HG02943 (cell line): ENCODE data around the gene SLC9C1.

Source experiments
- ATAC-seq: cut with Tn5 transposase; IDR thresholded peaks from one replicate; pipeline ENCODE4 v1.9.1; 2021; ENCODE audit warnings: mild to moderate bottlenecking, low read depth, moderate library complexity; ENCODE audit not compliant: unreplicated experiment

SLC9C1 gene

DNA sequence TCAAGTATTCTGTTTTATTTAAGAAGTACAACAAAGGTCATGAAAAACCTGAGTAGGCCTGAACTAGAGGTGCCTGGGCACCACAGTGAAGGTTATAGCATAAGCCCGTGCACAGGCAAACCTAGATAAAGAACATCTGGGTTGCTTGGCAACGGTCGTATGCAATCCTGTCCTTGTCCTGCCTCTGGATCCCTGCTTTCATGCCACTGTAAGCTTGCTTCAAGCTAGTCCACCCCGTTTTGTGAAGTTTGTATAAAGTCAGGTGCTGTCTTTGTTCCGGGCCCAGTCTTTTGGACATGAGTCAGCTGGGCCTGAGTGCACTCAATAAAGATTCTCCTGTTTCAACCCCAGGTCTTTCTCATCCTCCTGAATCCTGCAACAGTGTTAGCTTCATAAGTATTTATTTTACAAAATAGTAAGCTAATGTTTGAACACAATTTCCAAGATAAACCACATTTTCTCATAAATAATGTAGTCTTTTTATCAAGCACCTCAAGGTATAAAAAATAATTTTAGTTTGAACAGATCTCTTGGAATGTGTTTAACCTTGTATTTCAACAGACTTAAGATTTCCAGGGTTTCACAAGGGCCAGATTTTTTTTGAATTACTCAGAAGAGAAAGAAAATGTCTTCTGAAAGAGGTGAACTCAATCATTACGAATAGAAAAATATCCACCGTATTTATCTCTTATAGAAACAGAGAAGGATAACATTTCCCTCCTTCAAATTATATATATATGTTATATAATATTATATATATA is 14.3 kb upstream of the SLC9C1 start:
- ATAC-seq, result no peak

DNA sequence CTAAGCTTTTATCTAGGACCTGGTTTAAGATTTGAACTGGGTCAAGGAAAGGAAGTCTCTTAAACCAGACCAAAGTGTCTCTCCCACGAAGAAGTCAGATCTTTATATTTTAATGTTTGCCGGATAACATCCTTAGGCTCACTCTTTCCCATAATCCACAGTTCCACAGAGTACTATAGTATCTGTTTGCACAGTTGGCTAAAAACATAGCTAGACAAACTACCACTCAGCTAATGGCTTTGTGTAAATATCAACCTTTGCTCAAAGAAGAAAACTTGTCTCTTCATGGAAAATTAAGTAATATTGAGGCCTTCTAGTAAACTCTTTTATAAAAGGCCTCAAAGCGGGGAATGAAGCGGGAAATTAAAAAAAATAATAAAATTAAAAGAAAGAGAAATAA is 13.5 kb upstream of the SLC9C1 start:
- ATAC-seq, result no peak

DNA sequence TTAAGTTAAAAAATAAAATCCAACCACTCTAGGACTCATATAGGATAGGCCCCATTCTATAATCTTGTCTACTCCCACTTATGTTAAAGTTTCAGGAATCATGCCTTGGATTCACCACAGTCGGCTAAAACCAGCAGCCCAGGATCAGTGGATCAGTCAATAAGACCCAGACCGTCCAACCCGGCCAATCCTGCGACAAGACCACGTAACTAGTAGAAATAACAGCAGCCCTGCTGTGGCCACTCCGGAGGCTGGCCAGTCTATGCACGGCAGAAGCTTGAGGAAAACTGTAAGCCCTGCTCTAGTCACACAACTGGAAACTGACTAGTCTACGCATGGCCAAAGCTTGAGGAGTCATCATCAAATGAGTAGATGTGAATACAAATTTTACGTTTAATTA is 12.8 kb upstream of the SLC9C1 start:
- no peak for ATAC-seq

DNA sequence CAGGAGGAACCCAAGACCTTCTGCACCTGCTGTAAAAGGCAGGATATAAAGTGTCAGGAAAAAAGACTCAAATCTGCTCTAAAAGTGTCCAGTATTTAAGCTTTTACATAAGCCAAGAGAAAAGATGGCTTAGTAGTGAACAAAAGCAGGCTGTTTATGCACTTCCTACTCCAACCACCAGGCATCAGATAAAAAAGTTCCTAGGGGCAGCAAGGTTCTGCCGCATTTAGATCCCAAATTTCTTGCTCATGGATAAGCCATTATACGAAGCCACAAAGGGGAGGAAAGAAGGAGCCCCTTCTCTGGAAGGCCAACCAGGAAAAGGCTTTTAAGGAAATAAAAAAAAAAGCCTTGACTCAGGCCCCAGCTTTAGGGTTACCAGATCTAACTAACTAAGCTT is 10.6 kb upstream of the SLC9C1 start:
- ATAC-seq, result no peak

DNA sequence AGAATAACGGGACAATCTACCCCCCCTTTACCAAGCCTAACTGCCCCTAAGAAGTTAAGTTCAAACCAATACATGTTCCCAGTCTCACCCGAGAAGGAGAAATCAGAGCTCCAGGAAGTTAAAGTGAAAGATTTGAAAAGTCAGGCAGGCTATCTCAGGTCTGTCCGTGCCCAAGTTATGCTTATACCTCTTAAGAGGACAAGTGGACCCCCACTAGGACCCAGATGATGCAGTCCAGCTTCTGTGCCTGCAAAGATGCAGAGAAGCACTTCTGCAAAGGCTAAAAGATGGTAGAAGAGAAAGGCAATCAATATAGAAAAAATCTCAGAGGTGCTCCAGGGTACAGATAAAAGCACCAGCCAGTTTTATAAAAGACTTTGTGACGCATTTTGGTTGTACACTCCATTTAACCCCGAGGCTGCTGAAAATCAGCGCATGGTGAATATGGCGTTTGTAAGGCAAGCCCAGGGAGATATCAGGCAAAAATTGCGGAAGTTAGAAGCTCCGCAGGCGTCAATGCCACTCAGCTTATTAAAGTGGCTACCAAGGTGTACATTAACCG is 9.8 kb upstream of the SLC9C1 start:
- no peak for ATAC-seq

DNA sequence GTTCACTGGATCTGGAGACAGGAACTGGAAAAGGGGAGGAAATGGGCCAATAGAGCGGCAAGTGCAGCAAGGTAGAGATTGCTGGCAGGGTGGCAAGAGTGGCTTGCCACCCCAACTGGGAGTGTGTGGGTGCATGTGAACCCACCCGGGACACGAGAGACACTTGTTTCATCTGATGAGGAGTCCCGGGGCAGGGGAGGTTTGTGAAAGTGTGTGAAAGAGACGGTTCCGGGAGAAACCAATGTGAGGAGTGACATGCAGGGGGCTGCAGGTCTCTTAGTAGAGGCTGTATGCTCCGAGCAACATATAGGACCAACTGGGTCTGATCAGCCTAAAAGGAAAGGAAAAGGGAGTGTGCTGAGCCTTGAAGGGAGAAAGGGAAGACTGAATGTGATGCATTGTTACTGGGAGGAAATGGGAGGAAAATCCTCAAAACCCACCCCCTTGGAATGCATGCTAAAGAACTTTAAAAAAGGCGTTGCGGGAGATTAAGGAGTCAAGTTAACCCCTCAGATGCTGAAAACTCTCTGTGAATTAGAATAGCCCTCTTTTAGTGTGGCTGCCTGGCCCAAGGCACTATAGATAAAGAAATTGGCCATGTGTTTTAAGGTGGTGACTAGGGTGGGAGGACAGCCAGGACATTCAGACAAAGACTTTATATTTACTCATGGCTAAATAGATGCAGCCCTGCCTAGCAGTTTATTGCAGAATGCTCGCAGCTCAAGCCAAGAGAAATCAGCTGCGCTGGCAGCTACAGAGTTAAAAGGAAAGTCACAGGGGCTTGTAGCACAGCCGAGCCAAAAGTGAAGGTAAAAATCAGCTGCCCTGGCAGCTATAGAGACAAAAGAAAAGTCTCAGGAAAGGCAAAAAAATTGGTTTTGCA is 9.1 kb upstream of the SLC9C1 start:
- ATAC-seq, result no peak

DNA sequence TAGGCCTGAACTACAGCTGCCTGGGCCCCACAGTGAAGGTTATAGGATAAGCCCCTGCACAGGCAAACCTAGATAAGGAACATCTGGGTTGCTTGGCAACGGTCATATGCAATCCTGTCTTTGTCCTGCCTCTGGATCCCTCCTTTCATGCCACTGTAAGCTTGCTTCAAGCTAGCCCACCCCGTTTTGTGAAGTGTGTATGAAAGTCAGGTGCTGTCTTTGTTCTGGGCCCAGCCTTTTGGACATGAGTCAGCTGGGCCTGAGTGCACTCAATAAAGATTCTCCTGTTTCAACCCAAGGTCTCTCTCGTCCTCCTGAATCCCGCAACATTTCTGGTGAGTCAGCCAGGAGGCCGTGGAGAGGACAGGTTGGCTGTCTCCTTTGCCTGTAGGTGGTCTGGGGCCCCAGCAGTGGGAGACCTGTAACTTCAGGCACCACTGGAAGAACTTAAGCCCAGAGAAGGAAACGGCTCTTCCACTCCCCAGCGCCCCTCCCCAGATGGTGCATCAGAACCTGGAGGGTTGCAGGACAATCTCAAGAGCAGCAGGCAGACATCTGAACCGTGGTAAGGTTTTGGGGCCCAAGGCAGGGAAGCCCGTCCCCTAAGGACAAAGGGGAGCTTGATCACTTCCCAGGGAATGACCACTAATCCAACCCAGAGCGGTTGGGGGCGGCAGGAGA is 8.3 kb upstream of the SLC9C1 start:
- no peak for ATAC-seq

DNA sequence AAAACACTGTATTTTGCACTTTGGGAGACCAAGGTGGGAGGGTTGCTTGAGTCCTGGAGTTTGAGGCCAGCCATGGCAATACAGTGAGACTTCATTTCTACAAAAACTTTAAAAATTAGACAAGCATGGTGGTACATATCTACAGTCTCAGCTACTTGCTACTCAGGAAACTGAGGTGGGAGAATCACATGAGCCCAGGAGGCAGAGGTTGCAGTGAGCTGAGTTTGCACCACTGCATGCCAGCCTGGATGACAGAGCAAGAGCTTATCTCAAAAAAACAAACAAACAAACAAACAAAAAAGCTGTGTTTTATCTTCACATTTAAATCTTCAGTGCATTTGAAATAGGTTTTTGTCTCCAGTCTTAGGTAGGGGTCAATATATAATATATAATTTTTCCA is 4.8 kb upstream of the SLC9C1 start:
- no peak for ATAC-seq

DNA sequence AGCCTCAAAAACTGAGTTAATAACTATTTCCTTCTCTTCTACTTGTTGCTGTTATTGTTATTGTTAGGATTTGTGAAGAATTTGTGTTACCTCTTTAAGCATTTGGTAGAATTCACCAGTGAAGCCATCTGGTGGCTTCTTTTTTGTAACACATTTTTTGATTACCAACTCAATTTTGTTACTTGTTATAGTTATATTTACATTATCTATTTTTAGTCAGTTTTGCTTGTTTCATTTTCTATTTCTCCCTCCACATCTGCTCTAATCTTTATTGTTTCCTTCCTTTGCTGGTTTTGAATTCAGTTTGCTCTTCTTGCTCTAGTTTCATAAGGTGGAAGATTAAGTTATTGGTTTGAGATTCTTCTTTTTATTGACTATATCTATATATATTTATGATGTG is 3.7 kb upstream of the SLC9C1 start:
- no peak for ATAC-seq

DNA sequence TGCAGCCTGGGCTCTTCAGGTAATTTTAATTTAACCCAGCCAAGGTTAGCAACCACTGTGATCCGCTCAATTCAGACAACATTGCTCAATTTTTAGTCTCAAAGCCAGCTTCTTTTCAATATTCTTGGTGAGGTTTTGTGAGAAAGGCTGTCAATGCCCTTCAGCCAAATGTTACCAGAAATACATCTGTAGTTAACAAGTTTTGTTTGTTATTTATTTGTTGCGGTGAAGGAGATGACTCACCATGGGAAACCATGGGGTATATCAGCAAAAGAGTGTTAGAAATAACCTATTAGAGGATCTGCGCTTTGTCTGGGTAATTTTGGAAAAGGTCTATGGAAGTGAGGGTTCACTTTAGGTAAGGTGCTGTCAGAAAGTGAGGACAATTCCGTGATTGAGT is 5.0 kb downstream of the SLC9C1 start:
- no peak for ATAC-seq

DNA sequence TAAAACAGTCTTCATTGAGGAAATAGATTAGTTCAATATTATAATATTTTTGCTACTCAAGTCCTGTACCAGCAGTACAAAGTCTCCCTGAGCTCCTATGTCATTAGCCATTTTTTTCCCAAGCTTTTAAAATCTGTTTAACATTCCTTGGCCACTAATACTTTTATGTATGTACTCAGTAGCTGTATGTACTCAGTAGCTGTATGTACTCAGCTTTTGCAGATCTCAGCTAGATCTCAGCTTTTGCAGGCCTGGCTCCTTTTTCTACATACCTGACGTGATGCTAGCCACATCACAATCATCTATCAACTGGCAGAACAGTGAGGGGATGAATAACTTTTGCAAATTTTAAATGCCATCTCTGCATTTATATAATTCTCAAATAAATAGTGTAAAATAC is 13.8 kb downstream of the SLC9C1 start:
- ATAC-seq, result no peak

DNA sequence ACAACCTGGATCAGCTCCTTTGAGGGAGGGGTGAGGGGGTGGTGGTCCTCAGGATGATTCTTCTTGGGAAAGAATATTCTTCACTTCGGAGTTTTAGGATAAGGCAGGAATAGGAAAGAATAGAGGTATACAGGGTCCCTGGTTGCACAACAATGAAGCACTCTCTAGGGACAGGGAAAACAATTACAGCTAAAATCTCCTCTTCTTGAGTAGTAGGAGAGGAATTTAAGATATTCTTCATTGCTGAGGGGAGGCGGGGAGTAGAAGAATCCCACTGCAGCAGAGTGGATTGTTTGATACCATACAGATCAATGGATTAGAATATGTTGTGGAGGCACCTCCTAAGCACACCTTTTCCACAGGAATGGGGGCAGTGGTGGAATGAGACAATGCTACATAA is 20.5 kb downstream of the SLC9C1 start:
- ATAC-seq, result no peak

DNA sequence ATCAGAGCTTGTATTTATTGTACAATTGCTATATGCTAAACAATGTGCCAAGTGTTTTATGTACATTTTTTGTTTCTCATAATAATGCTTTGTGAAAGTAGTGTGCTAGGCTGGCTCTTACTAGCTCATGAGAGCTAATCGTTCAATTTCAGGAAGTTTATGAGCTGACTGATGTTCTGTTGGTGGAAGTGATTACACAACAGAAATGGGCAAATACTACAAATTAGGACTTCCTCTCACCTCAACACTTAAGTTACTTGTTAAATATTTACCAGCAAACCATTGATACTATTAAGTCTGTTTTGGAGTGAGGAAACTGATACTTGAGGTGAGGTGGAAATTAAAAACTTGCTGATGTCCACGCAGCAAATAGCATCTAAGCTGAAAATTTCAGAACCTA is 32.3 kb downstream of the SLC9C1 start:
- ATAC-seq, result no peak

DNA sequence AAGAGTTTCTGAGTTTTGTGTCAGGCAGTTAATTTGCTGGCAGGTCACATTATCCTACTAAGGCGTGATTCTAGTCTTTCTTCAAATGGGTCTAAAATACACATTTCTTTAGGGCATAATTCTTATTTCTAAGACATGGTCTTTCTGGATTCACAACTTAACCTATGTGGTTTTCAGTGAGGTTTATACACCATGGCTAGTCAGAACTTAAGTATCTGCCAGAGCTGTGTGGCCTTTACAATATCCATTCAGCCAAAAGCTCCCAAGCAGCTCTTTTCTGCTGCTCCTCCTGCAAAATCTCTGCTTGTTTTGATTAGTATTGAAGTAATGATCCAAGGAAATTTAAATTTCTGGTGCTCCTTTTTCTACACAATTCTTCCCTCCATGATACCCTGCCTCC is 33.5 kb downstream of the SLC9C1 start:
- ATAC-seq, result no peak

DNA sequence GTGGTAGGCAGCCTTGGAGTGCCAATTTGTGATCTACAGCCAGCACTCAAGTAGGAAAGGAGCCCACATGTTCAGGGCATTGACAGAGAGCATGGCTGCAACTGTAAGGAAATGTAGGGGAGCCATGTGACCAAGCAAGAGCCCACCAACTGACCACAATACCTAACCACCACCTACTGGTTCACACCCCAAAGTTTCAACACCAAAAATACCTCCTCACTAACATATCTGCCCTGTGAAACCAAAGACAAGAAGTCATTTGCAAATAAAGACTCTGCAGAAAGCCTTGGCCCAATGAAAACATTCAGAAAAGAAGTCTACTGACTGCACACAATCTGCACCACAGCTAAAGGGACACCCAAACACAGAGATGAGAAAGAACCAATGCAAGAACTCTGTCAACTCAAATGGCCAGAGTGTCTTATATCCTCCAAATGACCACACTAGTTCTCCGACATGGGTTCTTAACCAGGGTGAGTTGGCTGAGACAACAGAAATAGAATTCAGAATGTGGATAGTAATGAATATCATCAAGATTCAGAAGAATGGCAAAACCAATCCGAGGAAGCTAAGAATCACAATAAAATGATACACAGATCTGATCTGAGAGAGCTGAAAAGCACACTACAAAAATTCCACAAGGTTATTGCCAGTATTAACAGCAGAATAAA is 40.6 kb downstream of the SLC9C1 start:
- ATAC-seq, result no peak

DNA sequence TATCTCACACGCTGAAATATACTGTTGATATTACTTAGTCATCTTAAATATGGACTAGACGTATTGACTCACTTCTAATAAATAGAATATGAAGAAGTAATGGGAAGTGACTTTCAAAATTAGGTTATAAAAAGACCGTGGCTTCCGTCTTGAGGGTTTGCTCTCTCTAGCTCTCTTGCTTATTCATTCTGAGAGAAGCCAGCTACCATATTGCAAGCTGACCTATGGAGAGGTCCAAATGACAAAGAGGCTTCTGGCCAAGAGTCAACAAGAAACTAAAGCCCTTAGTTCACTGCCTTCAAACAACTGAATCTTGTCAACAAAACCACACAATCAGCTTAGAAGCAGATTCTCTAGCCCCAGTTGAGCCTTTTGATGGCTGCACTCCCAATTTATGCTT is 46.1 kb downstream of the SLC9C1 start:
- ATAC-seq, result no peak

DNA sequence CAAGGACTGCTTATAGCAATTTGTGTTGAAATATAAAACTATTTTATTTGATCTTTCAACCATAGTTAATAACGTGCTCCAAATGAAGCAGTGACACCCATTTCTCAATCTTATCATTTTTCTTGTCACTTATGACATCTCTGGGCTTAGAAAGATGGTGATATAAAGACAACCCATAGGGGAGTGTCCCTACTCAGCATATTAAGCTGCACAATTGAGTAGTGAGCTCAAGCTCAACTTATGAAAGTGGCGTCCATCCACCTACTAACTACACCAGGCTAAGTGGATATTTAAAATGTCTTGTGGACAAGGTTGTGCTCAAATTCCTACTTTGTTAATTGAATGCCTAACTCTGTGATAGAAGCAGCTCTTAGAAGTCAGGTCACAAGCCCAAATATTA is 46.7 kb downstream of the SLC9C1 start:
- ATAC-seq, result no peak

DNA sequence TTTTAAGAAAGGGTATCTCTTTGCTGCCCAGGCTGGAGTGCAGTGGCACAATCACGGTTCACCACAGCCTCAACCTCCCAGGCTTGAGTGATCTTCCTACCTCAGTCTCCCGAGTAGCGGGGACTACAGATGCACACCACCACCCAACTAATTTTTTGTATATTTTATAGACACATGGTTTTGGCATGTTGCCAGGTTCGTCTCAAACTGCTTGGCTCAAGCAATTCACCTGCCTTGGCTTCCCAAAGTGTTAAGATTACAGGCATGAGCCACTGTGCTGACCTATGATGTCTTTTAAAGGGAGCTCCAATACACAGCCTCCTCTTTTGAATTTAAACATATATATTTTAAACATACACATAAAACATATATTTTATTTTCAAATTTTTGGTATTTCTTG is 60.9 kb downstream of the SLC9C1 start:
- ATAC-seq, result no peak

DNA sequence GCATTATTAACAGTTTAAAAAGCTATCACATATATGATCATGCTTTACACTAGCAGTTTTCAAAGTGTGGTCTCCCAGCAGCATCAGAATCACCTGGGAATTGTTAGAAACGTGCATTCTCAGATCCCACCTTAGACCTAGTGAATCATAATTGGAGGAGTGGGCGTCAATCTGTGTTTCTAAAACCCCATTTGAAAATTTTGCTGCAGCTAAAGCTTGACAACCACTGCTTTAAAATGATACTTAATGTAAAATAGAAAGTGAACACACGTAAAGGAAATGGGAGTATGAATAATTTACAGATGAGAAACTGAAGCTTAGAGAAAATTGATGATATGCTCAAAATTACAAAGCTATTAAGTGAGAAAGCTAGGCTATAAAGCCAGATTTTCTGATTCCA is 62.3 kb downstream of the SLC9C1 start:
- ATAC-seq, result no peak

DNA sequence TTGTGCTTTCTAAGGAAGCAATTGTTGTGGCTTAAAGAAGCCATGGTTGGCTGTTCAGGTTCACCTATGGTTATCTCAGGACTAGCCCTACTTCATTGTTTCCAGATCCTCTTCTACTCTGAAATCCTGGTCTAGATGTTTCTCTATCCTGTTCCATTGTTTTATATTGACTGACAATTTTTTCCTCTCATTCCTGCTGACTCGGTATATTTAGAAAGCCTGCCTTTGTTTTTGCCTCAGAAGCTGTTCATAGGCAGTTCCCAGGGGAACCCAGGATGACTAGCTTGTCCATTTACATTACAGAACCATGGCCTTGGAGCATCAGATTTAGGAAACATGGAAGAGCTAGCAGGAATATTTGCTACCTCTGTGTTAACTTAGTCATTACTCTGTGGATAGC is 64.0 kb downstream of the SLC9C1 start:
- ATAC-seq, result no peak

DNA sequence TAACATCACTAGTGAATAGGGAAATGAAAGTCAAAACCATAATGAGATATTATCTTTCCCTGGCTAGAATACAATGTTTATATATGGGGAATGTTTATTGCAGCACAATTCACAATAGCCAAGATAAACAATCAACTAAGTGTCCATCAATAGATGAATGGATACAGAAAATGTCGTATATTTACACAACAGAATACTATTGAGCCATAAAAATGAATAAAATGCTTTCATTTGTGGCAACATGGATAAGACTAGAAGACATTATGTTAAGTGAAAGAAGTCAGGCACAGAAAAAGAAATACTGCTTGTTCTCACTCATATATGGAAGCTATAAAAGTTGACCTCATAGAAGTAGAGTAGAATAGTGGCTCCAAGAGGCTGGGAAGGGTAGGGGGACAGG is 65.2 kb downstream of the SLC9C1 start:
- ATAC-seq, result no peak
